AG09309 (cell line): ENCODE data around the gene COX7C.

Experiments
- DNase-seq: peaks from one replicate; pipeline ENCODE4 v3.0.0-alpha.2; 2010; ENCODE audit warnings: low read depth
- H3K4me3 ChIP-seq: 2 replicates; pipeline ENCODE4 v1.5.1; 2011; ENCODE audit warnings: mild to moderate bottlenecking, low read depth, low read length, moderate library complexity; ENCODE audit not compliant: control insufficient read depth
- CTCF ChIP-seq: IDR thresholded peaks from 2 replicates; pipeline ENCODE4 v1.5.1; 2011; ENCODE audit warnings: mild to moderate bottlenecking, low read depth, low read length, inconsistent platforms; ENCODE audit not compliant: insufficient read depth, control insufficient read depth; ENCODE audit errors: missing control alignments

Gene COX7C

GRCh38 chr5:86664173-86664572 is 46.4 kb downstream of the COX7C start:
- DNase-seq: no peak
- H3K4me3 ChIP-seq: no peak overlapping the region
- TF ChIP-seq CTCF: no peak

GRCh38 chr5:86665984-86666760 is 48.4 kb downstream of the COX7C start:
- H3K4me3 ChIP-seq: no peak overlapping the region
- TF ChIP-seq CTCF: no peak
- no peak for DNase-seq

DNA sequence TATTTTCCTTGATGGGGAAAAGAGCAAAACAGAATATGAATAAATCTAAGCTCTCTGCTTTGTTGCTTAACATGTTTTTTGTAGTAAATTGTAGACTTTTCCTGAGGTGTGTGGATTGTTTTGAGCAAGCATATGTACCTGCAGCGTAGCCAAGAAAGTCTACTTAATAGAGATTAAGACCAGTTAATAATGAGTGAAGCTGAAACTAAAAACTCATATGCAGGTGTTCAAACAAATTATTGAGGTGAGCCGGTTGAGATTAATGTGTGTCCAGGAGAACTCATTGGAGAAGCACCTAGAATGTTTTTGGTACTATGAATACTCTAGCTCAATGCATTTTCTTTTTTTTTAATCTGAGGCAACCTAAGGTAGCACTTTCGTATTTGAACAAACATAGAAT is 49.2 kb downstream of the COX7C start:
- H3K4me3 ChIP-seq: no peak overlapping the region
- no peak for DNase-seq
- TF ChIP-seq CTCF: no peak
